ENCODE data around the gene RBM43.

- no peak for TF ChIP-seq SUZ12 (IDR thresholded peaks at IDR 0.05)
- TF ChIP-seq FOXK2 (IDR thresholded peaks at IDR 0.05): no peak
- TF ChIP-seq HDGF (IDR thresholded peaks at IDR 0.05; ENCODE audit: borderline replicate concordance): no peak
- TF ChIP-seq BHLHE40 (IDR thresholded peaks at IDR 0.05; ENCODE audit: borderline replicate concordance): no peak
- TF ChIP-seq ELF4 (IDR thresholded peaks at IDR 0.05): no peak
- TF ChIP-seq ARNT (IDR thresholded peaks at IDR 0.05): no peak
- TF ChIP-seq CTBP1 (IDR thresholded peaks at IDR 0.05; ENCODE audit: borderline replicate concordance): no peak
- TF ChIP-seq SP1 (IDR thresholded peaks at IDR 0.05): no peak
- no peak for TF ChIP-seq NFRKB (IDR thresholded peaks at IDR 0.05)
- TF ChIP-seq TARDBP (IDR thresholded peaks at IDR 0.05): no peak
- no peak for TF ChIP-seq FOXA1 (IDR thresholded peaks at IDR 0.05)
- TF ChIP-seq L3MBTL2 (conservative IDR thresholded peaks at IDR 0.05): no peak
- no peak for TF ChIP-seq PKNOX1 (IDR thresholded peaks at IDR 0.05)
- TF ChIP-seq FOXM1 (IDR thresholded peaks at IDR 0.05; ENCODE audit: borderline replicate concordance): no peak
Observed at GRCh38 chr2:151243468-151243867, 18.2 kb downstream of the RBM43 start.

Measured in HEK293T (cell line).